Left ventricle myocardium superior (tissue), 1 donor: ENCODE results near the gene SMARCA2. TPM values are rescaled to one million over a fixed set of nuclear protein-coding genes. Genes with fewer than 3 reads are reported as not detected.

Experiments used
- ATAC-seq: fragments of 200-7000 bp; cut with Tn5 transposase; one replicate; pipeline ENCODE4 v1.9.1; 2020; ENCODE audit warnings: mild to moderate bottlenecking, moderate library complexity
- DNase-seq: peaks from one replicate; pipeline ENCODE4 v3.0.0-alpha.2; 2020
- intact Hi-C: fragments of 100-400 bp; cut with micrococcal nuclease; formaldehyde crosslinking; loops from one replicate; pipeline ENCODE4 v1.11.0; 2022
- total RNA-seq: library from RNA; stranded (reverse); fragmentation: NEBNext Ultra II Directional; extraction: Animal tissue kit (Norgen Biotek cat#: 25700); gene quantifications from one replicate; pipeline ENCODE4 v1.2.1, GENCODE V29; 2021
- donor health status: DM: no; HTN: yes; CAD: no; lungs with severe emphysema.

The SMARCA2 gene
- total RNA-seq, 1 donor from 2014 or later = 111 TPM

DNA sequence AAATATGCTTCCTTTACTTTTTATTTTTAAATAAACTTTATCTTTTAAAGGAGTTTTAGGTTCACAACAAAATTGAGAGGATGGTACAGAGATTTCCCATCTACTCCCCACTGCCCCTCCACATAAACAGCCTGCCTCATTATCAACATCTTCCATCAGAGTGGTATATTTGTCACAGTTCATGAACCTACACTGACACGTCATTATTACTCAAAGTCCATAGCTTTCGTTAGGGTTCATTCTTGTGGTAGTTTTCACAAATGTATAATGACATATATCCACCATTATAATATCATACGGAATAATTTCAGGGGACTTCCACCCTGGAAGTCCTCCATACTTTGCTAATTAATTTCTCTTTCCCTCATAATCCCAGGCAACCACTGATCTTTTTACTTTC is 204.9 kb downstream of the SMARCA2 start:
- intact Hi-C loops = no loop called here
- no peak for DNase-seq
- ATAC-seq = no peak

- DNase-seq (peak; percentile 42), ATAC-seq (peak; percentile 62)
- intact Hi-C loops = no loop called here
These were observed 212.2 kb downstream of the SMARCA2 start for GRCh38 chr9:2227144-2227867.

DNA sequence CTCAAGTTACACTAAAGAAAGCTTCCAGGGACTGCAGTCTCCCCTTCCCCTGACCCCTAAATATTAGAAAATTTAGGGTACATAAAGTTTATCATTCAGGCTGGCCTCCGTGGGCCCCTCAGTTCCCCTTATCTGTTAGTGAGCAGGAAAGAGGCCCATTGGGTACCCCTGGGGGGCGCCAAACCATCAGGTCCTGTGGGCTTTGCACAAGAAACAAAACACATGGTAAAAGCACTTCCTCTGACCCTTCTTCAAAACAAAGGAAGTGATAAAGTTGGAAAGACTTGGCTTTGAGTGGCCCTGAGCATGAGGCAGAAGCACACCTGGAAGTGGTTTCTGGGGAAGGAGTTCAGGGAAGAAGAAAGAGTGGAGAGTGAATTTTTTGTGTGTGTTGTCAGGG is 213.0 kb downstream of the SMARCA2 start:
- ATAC-seq (no peak), DNase-seq (peak; percentile 63)
- intact Hi-C loops = no loop called here

GRCh38 chr9:2228641-2229040 is 213.5 kb downstream of the SMARCA2 start:
- ATAC-seq (no peak), DNase-seq (no peak)
- intact Hi-C loops = no loop called here

- intact Hi-C loops = no loop called here
- DNase-seq = no peak
- peak; percentile 59 for ATAC-seq
These were observed 214.1 kb downstream of the SMARCA2 start for GRCh38 chr9:2229109-2229721.

GRCh38 chr9:2230362-2230761 is 215.2 kb downstream of the SMARCA2 start:
- intact Hi-C loops = no loop called here

GRCh38 chr9:2231101-2231500 is 216.0 kb downstream of the SMARCA2 start:
- ATAC-seq (no peak), DNase-seq (no peak)
- intact Hi-C loops = no loop called here

More at GRCh38 chr9:2230362-2230761, 215.2 kb downstream of the SMARCA2 start:
- peak; percentile 11 for ATAC-seq
- DNase-seq = no peak

DNA sequence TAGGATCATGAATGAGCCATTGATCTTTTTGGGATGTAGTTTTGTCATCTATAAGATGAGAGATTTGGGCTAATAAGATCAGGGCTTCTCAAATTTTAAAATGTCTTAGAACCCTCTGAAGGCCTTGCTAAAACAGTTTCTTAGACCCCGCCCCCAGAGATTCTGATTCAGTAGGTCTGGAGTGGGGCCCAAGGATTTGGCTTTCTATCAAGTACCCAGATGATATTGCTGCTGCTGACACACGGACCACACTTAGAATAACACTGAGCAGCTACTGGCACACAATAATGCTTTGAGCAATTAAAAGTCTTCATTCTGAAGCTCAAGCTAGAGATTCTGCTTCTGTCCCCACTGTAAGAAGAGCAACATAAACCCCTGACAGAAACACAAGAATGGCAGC is 216.7 kb downstream of the SMARCA2 start:
- intact Hi-C loops = no loop called here
- DNase-seq = no peak
- peak; percentile 65 for ATAC-seq

- intact Hi-C loops = no loop called here
- ATAC-seq (no peak), DNase-seq (no peak)
These were observed 218.1 kb downstream of the SMARCA2 start for GRCh38 chr9:2233274-2233673.

DNA sequence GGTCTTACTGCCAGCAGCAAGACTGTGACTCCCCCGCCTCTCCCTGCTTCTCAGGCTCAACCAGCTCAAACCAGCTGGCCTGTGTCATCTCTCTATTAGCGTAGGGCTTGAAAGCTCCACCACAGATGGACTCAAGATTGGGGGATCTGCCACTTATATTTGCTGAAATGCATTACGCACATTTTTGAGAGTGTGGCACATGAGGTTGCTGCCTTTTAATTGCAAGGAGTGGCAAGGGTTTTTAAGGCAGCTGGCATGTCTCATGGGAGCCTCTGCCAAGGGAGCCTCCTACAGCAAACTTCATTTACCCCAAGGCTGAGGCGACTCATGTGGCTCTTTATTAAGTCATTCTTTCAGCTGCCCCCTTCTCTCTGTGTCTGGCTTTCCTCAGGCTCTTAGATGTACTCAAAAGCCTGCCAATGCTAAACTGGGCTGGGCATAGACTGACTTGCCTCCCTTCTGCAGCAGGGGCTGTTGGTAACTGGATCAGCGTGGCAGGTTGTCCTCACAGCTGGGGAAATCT is 219.3 kb downstream of the SMARCA2 start:
- DNase-seq (peak; percentile 37), ATAC-seq (peak; percentile 85)
- intact Hi-C loops = no loop called here

DNA sequence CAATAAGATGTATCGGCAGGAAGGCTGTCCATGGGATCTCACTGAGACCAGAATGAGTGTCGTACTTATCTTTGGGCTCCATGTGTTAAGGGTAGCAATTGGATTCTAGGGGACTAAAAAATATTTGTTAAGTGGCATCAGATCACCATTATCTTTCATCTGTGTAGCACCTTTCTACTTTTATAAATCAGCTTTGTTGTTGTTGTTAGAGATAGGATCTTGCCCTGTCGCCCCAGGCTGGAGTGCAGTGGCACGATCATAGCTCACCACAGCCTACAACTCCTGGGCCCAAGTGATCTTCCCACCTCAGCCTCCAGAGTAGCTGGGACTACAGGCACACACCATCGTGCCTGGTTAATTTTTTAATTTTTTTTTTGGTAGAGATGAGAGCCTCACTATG is 220.5 kb downstream of the SMARCA2 start:
- no peak for DNase-seq
- no peak for ATAC-seq
- intact Hi-C loops = no loop called here

- DNase-seq (no peak), ATAC-seq (no peak)
- intact Hi-C loops = no loop called here
These were observed 221.7 kb downstream of the SMARCA2 start for GRCh38 chr9:2236850-2237249.

- DNase-seq = peak; percentile 44
- ATAC-seq = peak; percentile 58
- intact Hi-C loops = loop anchor here (10.0 kb wide), 1 partner anchor 213 kb away; no protein-coding TSS in a partner anchor
These were observed 226.3 kb downstream of the SMARCA2 start for GRCh38 chr9:2241461-2241835.

DNA sequence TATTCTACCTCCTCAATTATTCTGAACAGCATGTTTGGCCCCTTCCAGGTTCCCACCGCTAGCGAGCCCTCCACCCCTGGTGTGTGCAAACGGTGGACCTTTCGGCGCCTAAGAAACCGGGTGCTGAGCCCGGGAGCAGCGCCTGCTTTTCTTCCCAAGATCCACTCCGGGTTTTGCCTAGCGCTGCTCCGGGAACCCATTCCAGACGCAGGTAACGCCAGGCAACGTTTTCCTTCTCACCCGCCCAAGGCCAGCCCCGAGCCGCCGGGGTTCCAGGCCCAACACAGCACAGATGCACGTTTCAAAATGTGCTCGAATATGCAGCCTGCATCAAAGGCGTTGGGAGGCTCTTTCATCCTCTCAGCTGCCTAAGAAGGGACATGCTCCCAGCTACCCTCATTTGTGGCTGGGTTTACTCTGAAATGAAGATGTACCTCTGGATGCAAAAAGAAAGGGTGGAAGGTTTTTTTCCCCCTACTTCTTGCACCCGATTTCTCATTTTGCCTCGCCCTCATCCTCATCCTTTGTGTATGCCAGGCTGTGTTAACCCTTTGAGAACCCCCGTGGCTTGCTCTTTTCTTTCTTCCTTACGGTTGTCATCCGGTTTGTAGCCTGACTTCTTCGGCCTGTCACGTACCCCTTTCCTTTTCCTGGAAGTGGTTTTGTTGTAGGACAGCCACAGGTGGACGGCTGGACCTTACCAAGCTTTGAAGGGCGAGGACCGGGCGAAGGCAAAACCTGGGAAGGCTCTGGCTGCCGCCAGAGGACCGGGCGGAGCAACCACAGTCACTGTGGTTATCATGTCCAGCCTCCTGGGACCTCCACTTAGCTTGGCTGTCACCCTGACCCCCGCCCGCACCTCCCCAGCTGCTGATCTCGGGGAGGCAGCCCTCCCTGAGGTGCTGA is 226.9 kb downstream of the SMARCA2 start:
- intact Hi-C loops = loop anchor here (10.0 kb wide), 1 partner anchor 213 kb away; no protein-coding TSS in a partner anchor
- DNase-seq = peak; percentile 85
- ATAC-seq = peak; percentile 98

- DNase-seq (no peak), ATAC-seq (peak; percentile 13)
- intact Hi-C loops = loop anchor here (10.0 kb wide), 1 partner anchor 212 kb away; no protein-coding TSS in a partner anchor
These were observed 227.7 kb downstream of the SMARCA2 start for GRCh38 chr9:2242831-2243330.
